ENCODE measurements around the gene MAST2.

GRCh38 chr1:45877264-45877663 lies 73.9 kb downstream of the MAST2 start:
- TF ChIP-seq CTCF (IDR thresholded peaks at IDR 0.05; ENCODE audit: low read depth, low read length) (no peak), POLR2A (IDR thresholded peaks at IDR 0.05; ENCODE audit: extremely low read depth, insufficient read length) (no peak), MAX (IDR thresholded peaks at IDR 0.05; ENCODE audit: low read depth, low read length) (no peak)
